ENCODE data around the gene PRKAG1.

Gene PRKAG1

GRCh38 chr12:49060237-49061156, 41.9 kb upstream of the PRKAG1 start, which contains the start of gene KMT2D:
Gene KMT2D (minus strand): TSS chr12:49060794. CDS start chr12:49055324, 5,470 bp downstream.
- TF ChIP-seq POLR2AphosphoS5 (IDR thresholded peaks at IDR 0.05; ENCODE audit: low read depth, low read length) (no peak; the same call in none of the 2 replicates), SIN3A (IDR thresholded peaks at IDR 0.05; ENCODE audit: borderline replicate concordance, insufficient read depth, low read length) (peak; percentile 82), FOXP2 (optimal IDR thresholded peaks at IDR 0.05; ENCODE audit: borderline replicate concordance, extremely low read depth, extremely low read length, insufficient read depth) (peak; percentile 91), TAF1 (IDR thresholded peaks at IDR 0.05; ENCODE audit: borderline replicate concordance, insufficient read depth, low read length) (peak; percentile 97)
- TF ChIP-seq, protein P1, sequence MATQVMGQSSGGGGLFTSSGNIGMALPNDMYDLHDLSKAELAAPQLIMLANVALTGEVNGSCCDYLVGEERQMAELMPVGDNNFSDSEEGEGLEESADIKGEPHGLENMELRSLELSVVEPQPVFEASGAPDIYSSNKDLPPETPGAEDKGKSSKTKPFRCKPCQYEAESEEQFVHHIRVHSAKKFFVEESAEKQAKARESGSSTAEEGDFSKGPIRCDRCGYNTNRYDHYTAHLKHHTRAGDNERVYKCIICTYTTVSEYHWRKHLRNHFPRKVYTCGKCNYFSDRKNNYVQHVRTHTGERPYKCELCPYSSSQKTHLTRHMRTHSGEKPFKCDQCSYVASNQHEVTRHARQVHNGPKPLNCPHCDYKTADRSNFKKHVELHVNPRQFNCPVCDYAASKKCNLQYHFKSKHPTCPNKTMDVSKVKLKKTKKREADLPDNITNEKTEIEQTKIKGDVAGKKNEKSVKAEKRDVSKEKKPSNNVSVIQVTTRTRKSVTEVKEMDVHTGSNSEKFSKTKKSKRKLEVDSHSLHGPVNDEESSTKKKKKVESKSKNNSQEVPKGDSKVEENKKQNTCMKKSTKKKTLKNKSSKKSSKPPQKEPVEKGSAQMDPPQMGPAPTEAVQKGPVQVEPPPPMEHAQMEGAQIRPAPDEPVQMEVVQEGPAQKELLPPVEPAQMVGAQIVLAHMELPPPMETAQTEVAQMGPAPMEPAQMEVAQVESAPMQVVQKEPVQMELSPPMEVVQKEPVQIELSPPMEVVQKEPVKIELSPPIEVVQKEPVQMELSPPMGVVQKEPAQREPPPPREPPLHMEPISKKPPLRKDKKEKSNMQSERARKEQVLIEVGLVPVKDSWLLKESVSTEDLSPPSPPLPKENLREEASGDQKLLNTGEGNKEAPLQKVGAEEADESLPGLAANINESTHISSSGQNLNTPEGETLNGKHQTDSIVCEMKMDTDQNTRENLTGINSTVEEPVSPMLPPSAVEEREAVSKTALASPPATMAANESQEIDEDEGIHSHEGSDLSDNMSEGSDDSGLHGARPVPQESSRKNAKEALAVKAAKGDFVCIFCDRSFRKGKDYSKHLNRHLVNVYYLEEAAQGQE (IDR thresholded peaks at IDR 0.05; ENCODE audit: insufficient read depth in 1 of 2, low read depth in 2 of 2, low read length in 2 of 2): peak; percentile 23 to 52; a peak in 1 of 4 replicates

DNA sequence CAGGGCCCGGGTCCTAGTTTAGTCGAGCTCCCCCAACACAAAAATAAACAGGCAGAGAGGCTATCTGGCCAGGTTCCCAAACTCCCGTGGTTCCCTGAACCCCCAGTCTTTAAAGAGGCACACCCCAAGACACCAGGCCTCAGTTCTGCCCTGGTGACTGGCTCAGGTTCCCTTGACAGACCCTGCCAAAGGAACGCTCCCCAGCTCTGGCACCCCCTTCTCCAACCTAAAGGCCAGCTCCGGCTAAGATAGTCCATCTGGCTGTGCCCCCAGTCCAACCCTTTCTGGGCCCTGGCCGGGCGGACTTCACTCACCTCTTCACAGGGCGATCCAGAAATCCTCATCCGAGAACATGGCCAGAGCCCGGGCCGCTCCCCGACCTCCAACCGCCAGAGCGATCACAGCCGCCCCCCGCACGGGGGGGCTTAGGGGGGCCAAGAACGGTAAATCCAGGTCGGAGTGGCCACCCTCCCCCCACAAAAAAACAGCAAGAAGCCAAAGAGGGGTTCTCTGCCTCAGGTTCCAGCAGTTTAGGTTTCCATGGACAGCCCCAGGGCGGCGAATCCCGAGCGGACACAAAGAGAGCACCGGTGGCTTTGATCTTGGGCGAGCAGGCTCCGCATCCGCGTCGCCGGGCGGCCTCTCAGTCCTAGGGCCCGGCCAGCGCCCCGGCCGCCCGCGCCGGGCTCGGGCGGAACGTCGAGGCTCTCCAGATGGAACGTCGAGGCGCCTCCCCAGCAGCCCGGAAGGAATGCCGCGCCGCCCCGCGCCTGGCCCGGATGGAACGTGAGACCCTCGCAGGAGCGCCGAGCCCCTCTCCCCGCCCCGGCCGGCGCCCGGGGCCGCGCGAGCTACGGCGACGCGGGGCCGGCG, 41.0 kb upstream of the PRKAG1 start:
- no peak for TF ChIP-seq SIN3A (IDR thresholded peaks at IDR 0.05; ENCODE audit: borderline replicate concordance, insufficient read depth, low read length)
- TF ChIP-seq, protein P1 (IDR thresholded peaks at IDR 0.05; ENCODE audit: insufficient read depth in 1 of 2, low read depth in 2 of 2, low read length in 2 of 2): no peak
- no peak for TF ChIP-seq POLR2AphosphoS5 (IDR thresholded peaks at IDR 0.05; ENCODE audit: low read depth, low read length)
- no peak; the same call in 1 of the 2 replicates for TF ChIP-seq TAF1 (IDR thresholded peaks at IDR 0.05; ENCODE audit: borderline replicate concordance, insufficient read depth, low read length)
- TF ChIP-seq FOXP2 (optimal IDR thresholded peaks at IDR 0.05; ENCODE audit: borderline replicate concordance, extremely low read depth, extremely low read length, insufficient read depth): no peak

DNA sequence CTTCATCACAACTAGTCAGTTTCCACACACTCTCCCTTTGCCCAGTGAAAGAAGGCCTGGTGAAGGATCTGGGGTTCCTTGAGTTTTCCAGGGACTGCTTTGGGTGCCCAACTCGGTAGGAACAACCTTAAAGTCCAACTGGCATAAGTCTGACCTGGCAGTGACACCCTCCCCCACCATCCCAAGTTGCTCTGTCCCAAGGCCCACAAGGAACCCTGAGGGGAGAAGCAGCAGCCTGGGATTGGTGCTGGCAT, 40.4 kb upstream of the PRKAG1 start:
- no peak for TF ChIP-seq TAF1 (IDR thresholded peaks at IDR 0.05; ENCODE audit: borderline replicate concordance, insufficient read depth, low read length)
- no peak for TF ChIP-seq FOXP2 (optimal IDR thresholded peaks at IDR 0.05; ENCODE audit: borderline replicate concordance, extremely low read depth, extremely low read length, insufficient read depth)

DNA sequence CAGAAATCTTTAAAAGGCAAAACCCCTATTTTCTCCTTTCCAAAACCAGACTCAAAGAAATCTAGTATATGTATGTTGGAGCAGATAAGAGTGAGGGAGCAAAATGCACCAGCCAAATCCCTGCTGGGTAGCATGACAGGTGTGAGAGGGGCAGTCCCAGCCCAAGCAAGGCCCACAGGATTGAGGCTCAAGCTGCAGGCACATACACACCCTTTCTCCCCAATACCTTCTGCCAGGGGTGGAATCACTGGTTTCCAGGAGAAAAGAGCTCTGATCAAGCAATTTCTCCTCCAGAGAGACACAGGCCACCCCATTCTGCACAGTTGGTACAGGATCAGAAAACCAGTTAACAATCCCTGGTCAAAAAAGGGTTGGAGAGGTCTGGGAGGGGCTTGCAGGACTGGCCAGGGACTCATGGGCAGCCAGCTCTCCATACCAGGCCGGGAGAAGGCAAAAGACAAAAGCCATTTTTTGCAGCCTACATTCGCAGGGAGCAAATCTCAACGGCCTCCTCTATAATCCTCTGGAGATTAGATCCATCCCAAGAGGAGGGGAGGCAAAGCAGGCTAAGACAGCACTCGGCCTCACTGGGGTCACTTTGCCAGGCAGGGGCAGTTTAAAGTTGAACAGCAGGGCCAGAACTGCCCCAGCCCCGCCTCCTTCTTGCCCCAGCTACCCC, 39.9 kb upstream of the PRKAG1 start:
- TF ChIP-seq FOXP2 (optimal IDR thresholded peaks at IDR 0.05; ENCODE audit: borderline replicate concordance, extremely low read depth, extremely low read length, insufficient read depth) (no peak), TAF1 (IDR thresholded peaks at IDR 0.05; ENCODE audit: borderline replicate concordance, insufficient read depth, low read length) (no peak), POLR2AphosphoS5 (IDR thresholded peaks at IDR 0.05; ENCODE audit: low read depth, low read length) (no peak), SIN3A (IDR thresholded peaks at IDR 0.05; ENCODE audit: borderline replicate concordance, insufficient read depth, low read length) (no peak)

DNA sequence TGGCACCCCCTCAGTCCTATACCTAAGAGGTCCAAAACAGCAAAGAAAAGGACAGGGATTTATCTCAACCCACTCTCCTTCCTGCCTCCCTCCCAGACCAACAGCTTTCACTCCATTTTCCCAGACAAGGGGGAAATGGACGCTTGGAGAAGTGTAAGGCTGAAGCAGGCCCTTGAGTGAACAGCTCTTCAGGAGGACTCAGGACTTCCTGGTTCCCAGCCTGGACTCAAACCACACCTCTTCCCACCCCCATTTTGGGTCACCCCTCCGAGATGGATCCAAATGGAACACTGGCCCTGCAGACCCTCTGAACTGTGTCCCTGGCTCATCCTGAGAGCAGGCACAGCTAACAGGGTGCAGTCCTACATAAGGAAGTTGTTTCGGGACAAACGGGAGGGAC, 39.3 kb upstream of the PRKAG1 start:
- TF ChIP-seq, protein P1 (IDR thresholded peaks at IDR 0.05; ENCODE audit: insufficient read depth in 1 of 2, low read depth in 2 of 2, low read length in 2 of 2): no peak
- TF ChIP-seq FOXP2 (optimal IDR thresholded peaks at IDR 0.05; ENCODE audit: borderline replicate concordance, extremely low read depth, extremely low read length, insufficient read depth) (no peak), POLR2AphosphoS5 (IDR thresholded peaks at IDR 0.05; ENCODE audit: low read depth, low read length) (no peak), SIN3A (IDR thresholded peaks at IDR 0.05; ENCODE audit: borderline replicate concordance, insufficient read depth, low read length) (no peak), TAF1 (IDR thresholded peaks at IDR 0.05; ENCODE audit: borderline replicate concordance, insufficient read depth, low read length) (no peak)
